Neuronal stem cell (in vitro differentiated cells): ENCODE results near the gene FBXO28.

Source experiments
- DNase-seq: peaks from one replicate; pipeline ENCODE4 v3.0.0-alpha.2; 2013; ENCODE audit warnings: low spot score
- H2AFZ ChIP-seq: one replicate; pipeline ENCODE4 v1.6.1; 2013; ENCODE audit warnings: mild to moderate bottlenecking, low read length, inconsistent platforms
- H2AK5ac ChIP-seq: 2 replicates; pipeline ENCODE4 v1.6.1; 2013; ENCODE audit warnings: low read depth, mild to moderate bottlenecking, inconsistent platforms, low read length, moderate library complexity, mixed read lengths
- H2BK120ac ChIP-seq: 2 replicates; pipeline ENCODE4 v1.6.1; 2013; ENCODE audit warnings: low read depth, mild to moderate bottlenecking, inconsistent platforms, low read length, moderate library complexity, mixed read lengths
- H2BK12ac ChIP-seq: one replicate; pipeline ENCODE4 v1.6.1; 2013; ENCODE audit warnings: low read length, inconsistent platforms
- H2BK15ac ChIP-seq: 2 replicates; pipeline ENCODE4 v1.6.1; 2013; ENCODE audit warnings: mild to moderate bottlenecking, low read length, inconsistent platforms, mixed read lengths
- H2BK5ac ChIP-seq: one replicate; pipeline ENCODE4 v1.6.1; 2013; ENCODE audit warnings: inconsistent platforms, mild to moderate bottlenecking, low read length, moderate library complexity
- H3K14ac ChIP-seq: one replicate; pipeline ENCODE4 v1.6.1; 2013; ENCODE audit warnings: low read length, inconsistent platforms
- H3K18ac ChIP-seq: 2 replicates; pipeline ENCODE4 v1.6.1; 2013; ENCODE audit warnings: low read length, inconsistent platforms
- H3K23ac ChIP-seq: 2 replicates; pipeline ENCODE4 v1.6.1; 2013; ENCODE audit warnings: low read depth, mild to moderate bottlenecking, mixed read lengths, low read length, inconsistent platforms; ENCODE audit not compliant: poor library complexity
- H3K27ac ChIP-seq: replicated peaks from 3 replicates; pipeline ENCODE4 v1.5.1; 2013; ENCODE audit warnings: low read length, inconsistent platforms
- H3K27me3 ChIP-seq, 3 experiments: 2 replicates each; pipeline ENCODE4 v1.6.1; 2013; ENCODE audit warnings: low read length in 3 of 3, mild to moderate bottlenecking in 2 of 3, inconsistent platforms in 1 of 3, low read depth in 1 of 3, mixed read lengths in 1 of 3, moderate library complexity in 1 of 3; ENCODE audit not compliant: control insufficient read depth in 3 of 3, insufficient read depth in 3 of 3
- H3K36me3 ChIP-seq, 2 donors: replicated peaks in 1 of 2; 2 replicates each; pipeline ENCODE4 v1.6.1; 2013; ENCODE audit warnings: low read length in 2 of 2; ENCODE audit not compliant: control insufficient read depth in 2 of 2, insufficient read depth in 2 of 2
- H3K4ac ChIP-seq: 2 replicates; pipeline ENCODE4 v1.6.1; 2013; ENCODE audit warnings: inconsistent platforms, mild to moderate bottlenecking, low read length, moderate library complexity
- H3K4me1 ChIP-seq, 2 donors: 1 replicate in 1 of 2; 2 replicates in 1 of 2; pipeline ENCODE4 v1.6.1; 2013; ENCODE audit warnings: low read length in 2 of 2, low read depth in 1 of 2; ENCODE audit not compliant: control insufficient read depth in 2 of 2, insufficient read depth in 1 of 2
- H3K4me2 ChIP-seq: one replicate; pipeline ENCODE4 v1.6.1; 2013; ENCODE audit warnings: mild to moderate bottlenecking, low read length, inconsistent platforms; ENCODE audit not compliant: insufficient read depth, poor library complexity, severe bottlenecking
- H3K4me3 ChIP-seq, 2 donors: 2 replicates each; pipeline ENCODE4 v1.5.1; 2013; ENCODE audit warnings: low read length in 2 of 2, mild to moderate bottlenecking in 2 of 2, inconsistent platforms in 1 of 2, moderate library complexity in 1 of 2
- H3K79me1 ChIP-seq: one replicate; pipeline ENCODE4 v1.6.1; 2013; ENCODE audit warnings: low read depth, mild to moderate bottlenecking, inconsistent platforms, low read length, moderate library complexity
- H3K9ac ChIP-seq: one replicate; pipeline ENCODE4 v1.6.1; 2013; ENCODE audit warnings: mild to moderate bottlenecking, low read depth, low read length, inconsistent platforms; ENCODE audit not compliant: poor library complexity
- H3K9me3 ChIP-seq, 2 donors: replicated peaks in 1 of 2; 2 replicates each; pipeline versions ENCODE3 to v1.6.1; 2013; ENCODE audit warnings: low read length in 2 of 2, mild to moderate bottlenecking in 2 of 2, inconsistent platforms in 1 of 2, low read depth in 1 of 2, mixed read lengths in 1 of 2, moderate library complexity in 1 of 2; ENCODE audit not compliant: control insufficient read depth in 2 of 2, insufficient read depth in 1 of 2
- H4K8ac ChIP-seq: one replicate; pipeline ENCODE4 v1.6.1; 2013; ENCODE audit warnings: low read depth, mild to moderate bottlenecking, inconsistent platforms, low read length, moderate library complexity
- H4K91ac ChIP-seq: one replicate; pipeline ENCODE4 v1.6.1; 2013; ENCODE audit warnings: low read length, low read depth, mild to moderate bottlenecking, inconsistent platforms; ENCODE audit not compliant: poor library complexity
- WGBS, 2 donors: extraction: QIAGEN DNeasy Blood & Tissue Kit; methylation state at CpG; one replicate each; pipeline ENCODE4 v1.1.7; 2013; ENCODE audit warnings: missing lambda C conversion rate in 2 of 2, mixed read lengths in 1 of 2; ENCODE audit not compliant: insufficient read length in 2 of 2, insufficient replicate concordance in 1 of 2; ENCODE audit errors: extremely low coverage in 2 of 2; 5-methylcytosine and 5-hydroxymethylcytosine counted together

FBXO28 gene

DNA sequence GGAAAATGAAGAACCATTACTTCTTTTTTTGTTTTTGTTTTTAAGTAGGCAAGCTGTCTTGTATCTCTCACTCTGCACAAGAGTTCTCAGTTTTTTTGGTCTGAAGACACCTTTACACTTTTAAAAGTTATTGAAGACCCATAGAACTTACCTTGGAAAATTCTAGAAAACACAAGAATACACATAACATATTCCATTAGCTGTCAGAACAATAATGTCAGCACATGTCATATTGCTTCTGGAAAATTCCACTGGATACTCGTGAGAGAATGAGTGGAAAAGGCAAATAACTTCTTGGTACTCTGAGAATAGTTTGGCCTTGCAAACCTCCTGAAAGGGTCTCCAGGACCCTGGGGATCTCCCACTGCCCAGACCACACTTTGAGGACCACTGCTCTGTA, 4.8 kb downstream of the FBXO28 start:
- H2BK12ac ChIP-seq, result no peak overlapping the region
- H3K18ac ChIP-seq, result no peak overlapping the region
- H2BK15ac ChIP-seq, result no peak overlapping the region
- H3K27ac ChIP-seq, result no peak overlapping the region
- H3K4ac ChIP-seq, result no peak overlapping the region
- no peak overlapping the region for H3K9ac ChIP-seq
- no peak overlapping the region for H4K8ac ChIP-seq
- H2AFZ ChIP-seq, result no peak overlapping the region
- no peak overlapping the region for H3K4me2 ChIP-seq
- H3K4me1 ChIP-seq, result peaks cover 0 to 7% of the 10 kb centered on the region in 2 donors
- no peak overlapping the region for H4K91ac ChIP-seq
- peaks cover 4% of the 10 kb centered on the region for H3K79me1 ChIP-seq
- H3K14ac ChIP-seq, result no peak overlapping the region
- no peak for DNase-seq
- no CpG with 5 or more reads among the region's 1 CpG for WGBS, 2 donors
- H2AK5ac ChIP-seq, result no peak overlapping the region
- no peaks in the 10 kb centered on the region for H3K9me3 ChIP-seq
- H3K4me3 ChIP-seq, result no peak overlapping the region
- H2BK5ac ChIP-seq, result no peak overlapping the region
- H2BK120ac ChIP-seq, result no peak overlapping the region
- peaks cover 0 to 39% of the 10 kb centered on the region in 2 donors for H3K36me3 ChIP-seq
- H3K27me3 ChIP-seq, result no peaks in the 10 kb centered on the region
- H3K23ac ChIP-seq, result no peak overlapping the region

DNA sequence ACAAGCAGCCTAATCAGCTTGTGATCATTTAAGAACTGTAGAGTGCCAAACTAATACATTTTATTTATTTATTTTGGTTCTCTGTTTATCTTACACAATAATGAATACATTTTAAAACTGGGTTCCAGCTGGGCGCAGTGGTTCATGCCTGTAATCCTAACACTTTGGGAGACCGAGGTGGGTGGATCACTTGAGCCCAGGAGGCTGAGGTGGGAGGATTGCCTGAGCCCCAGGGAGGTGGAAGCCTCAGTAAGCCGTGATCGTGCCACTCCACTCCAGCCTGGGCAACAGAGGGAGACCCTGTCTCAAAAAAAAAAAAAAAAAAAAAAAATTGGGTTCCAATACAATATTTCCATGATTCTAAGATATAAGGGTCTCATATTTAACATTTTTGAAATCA, 9.2 kb downstream of the FBXO28 start:
- no peak overlapping the region for H3K4me3 ChIP-seq
- WGBS, 2 donors, result no CpG with 5 or more reads among the region's 4 CpGs
- H3K4me2 ChIP-seq, result no peak overlapping the region
- no peak overlapping the region for H3K23ac ChIP-seq
- no peak overlapping the region for H2AK5ac ChIP-seq
- no peak overlapping the region for H2BK5ac ChIP-seq
- H2BK120ac ChIP-seq, result no peak overlapping the region
- H3K4me1 ChIP-seq, result no peaks in the 10 kb centered on the region
- no peak overlapping the region for H3K14ac ChIP-seq
- no peak overlapping the region for H2BK12ac ChIP-seq
- peaks cover 0 to 45% of the 10 kb centered on the region in 2 donors for H3K36me3 ChIP-seq
- H2AFZ ChIP-seq, result no peak overlapping the region
- no peak overlapping the region for H4K8ac ChIP-seq
- no peak for DNase-seq
- no peaks in the 10 kb centered on the region for H3K79me1 ChIP-seq
- no peak overlapping the region for H3K4ac ChIP-seq
- no peak overlapping the region for H4K91ac ChIP-seq
- no peak overlapping the region for H3K9ac ChIP-seq
- no peak overlapping the region for H3K18ac ChIP-seq
- H3K9me3 ChIP-seq, result no peaks in the 10 kb centered on the region
- H3K27ac ChIP-seq, result no peak overlapping the region
- H3K27me3 ChIP-seq, result no peaks in the 10 kb centered on the region
- no peak overlapping the region for H2BK15ac ChIP-seq

DNA sequence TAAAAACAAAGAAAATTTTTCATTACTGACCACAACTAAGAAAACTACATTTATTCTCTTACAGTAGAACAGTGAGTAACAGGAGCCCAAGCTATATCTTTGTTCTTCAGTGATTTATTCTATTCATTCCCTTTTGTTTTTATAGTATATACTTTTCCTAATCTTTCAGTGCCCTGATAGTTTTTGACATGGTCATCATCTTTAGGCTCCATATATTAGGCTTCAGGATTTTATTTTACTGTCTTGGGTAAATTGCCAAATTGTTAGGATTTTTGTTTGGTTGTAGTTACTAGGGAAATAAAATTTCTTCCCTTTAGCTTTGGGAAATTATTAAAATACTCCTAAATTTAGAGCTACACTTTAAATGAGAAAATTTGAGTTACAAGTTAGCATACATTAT, 10.3 kb downstream of the FBXO28 start:
- Histone ChIP-seq H3K79me1 (no peaks in the 10 kb centered on the region), H3K9ac (no peak overlapping the region), H2AFZ (no peak overlapping the region), H3K4me2 (no peak overlapping the region), H4K8ac (no peak overlapping the region), H4K91ac (no peak overlapping the region), H3K27ac (no peak overlapping the region), H2BK120ac (no peak overlapping the region), H2BK5ac (no peak overlapping the region), H3K18ac (no peak overlapping the region), H3K14ac (no peak overlapping the region), H2BK12ac (no peak overlapping the region), H2BK15ac (no peak overlapping the region), H3K23ac (no peak overlapping the region), H3K36me3 (peaks cover 0 to 42% of the 10 kb centered on the region in 2 donors), H3K9me3 (no peaks in the 10 kb centered on the region), H3K4me3 (no peak overlapping the region), H2AK5ac (no peak overlapping the region), H3K27me3 (no peaks in the 10 kb centered on the region), H3K4me1 (no peaks in the 10 kb centered on the region), H3K4ac (no peak overlapping the region)
- no peak for DNase-seq

DNA sequence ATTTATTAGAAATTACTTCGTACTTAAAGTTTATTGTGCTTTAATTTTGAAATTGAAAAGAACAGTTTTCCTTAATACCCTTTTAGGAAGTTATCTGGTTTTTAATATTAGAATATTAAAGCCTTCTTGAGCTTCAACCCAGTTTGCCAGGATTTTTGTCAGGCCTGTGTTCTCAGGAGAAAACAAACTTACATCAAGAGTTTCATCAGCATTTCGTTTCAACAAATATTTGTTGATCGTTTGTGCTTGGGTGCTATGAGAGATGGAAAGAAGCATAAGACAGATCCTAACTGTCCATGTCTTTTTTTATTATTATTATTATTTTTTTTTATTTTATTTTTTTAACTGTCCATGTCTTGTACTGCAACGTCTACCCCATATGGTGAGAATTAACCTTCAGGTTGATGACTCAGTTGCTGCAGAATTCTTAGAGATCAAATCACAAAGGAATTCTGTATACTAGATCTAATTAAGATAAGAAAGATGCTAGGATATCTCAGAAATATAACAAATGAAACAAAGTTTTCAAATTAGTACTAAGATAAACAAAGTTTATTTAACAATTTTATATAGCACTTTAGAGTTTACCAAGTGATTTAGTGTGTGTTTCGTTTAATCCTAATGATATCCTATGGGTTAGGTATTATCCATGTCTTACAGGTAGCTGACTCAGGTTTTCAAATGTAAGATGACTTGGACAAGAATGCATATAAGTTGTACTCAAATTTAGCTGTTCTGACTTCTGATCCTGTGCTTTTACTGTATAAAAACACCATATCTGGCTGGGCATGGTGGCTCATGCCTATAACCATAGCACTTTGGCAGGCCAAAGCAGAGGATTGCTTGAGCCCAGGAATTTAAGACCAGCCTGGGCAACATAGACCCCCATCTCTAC, 14.3 kb downstream of the FBXO28 start:
- H2BK5ac ChIP-seq, result no peak overlapping the region
- no peak overlapping the region for H3K18ac ChIP-seq
- WGBS, 2 donors, result no CpG with 5 or more reads among the region's 5 CpGs
- no peak for DNase-seq
- H3K23ac ChIP-seq, result no peak overlapping the region
- peaks cover 8 to 56% of the 10 kb centered on the region in 2 donors for H3K36me3 ChIP-seq
- no peak overlapping the region for H3K27ac ChIP-seq
- H4K91ac ChIP-seq, result no peak overlapping the region
- H3K79me1 ChIP-seq, result no peaks in the 10 kb centered on the region
- no peak overlapping the region for H2BK15ac ChIP-seq
- H4K8ac ChIP-seq, result no peak overlapping the region
- H2BK120ac ChIP-seq, result no peak overlapping the region
- no peak overlapping the region for H3K4me2 ChIP-seq
- H2AFZ ChIP-seq, result no peak overlapping the region
- no peak overlapping the region for H2BK12ac ChIP-seq
- H2AK5ac ChIP-seq, result no peak overlapping the region
- no peaks in the 10 kb centered on the region for H3K27me3 ChIP-seq
- no peak overlapping the region for H3K9ac ChIP-seq
- H3K14ac ChIP-seq, result no peak overlapping the region
- H3K4me3 ChIP-seq, result no peak overlapping the region
- H3K4ac ChIP-seq, result no peak overlapping the region
- H3K4me1 ChIP-seq, result no peaks in the 10 kb centered on the region
- H3K9me3 ChIP-seq, result peaks cover 0 to 21% of the 10 kb centered on the region in 2 donors
